ENCODE measurements around the gene SNIP1.
"Not testable (repeated sequence)": the region's sequence is repeated elsewhere in the genome, so short reads cannot be mapped to it uniquely, and the experiment has no call there.

- TF ChIP-seq, protein P1, sequence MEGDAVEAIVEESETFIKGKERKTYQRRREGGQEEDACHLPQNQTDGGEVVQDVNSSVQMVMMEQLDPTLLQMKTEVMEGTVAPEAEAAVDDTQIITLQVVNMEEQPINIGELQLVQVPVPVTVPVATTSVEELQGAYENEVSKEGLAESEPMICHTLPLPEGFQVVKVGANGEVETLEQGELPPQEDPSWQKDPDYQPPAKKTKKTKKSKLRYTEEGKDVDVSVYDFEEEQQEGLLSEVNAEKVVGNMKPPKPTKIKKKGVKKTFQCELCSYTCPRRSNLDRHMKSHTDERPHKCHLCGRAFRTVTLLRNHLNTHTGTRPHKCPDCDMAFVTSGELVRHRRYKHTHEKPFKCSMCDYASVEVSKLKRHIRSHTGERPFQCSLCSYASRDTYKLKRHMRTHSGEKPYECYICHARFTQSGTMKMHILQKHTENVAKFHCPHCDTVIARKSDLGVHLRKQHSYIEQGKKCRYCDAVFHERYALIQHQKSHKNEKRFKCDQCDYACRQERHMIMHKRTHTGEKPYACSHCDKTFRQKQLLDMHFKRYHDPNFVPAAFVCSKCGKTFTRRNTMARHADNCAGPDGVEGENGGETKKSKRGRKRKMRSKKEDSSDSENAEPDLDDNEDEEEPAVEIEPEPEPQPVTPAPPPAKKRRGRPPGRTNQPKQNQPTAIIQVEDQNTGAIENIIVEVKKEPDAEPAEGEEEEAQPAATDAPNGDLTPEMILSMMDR (conservative IDR thresholded peaks at IDR 0.05 in 1 of 2, IDR thresholded peaks at IDR 0.05 in 1 of 2; ENCODE audit: extremely low read depth in 1 of 2, insufficient read depth in 1 of 2, low read depth in 1 of 2, low read length in 2 of 2), result not testable (repeated sequence)
- not testable (repeated sequence) for TF ChIP-seq EZH2 (IDR thresholded peaks at IDR 0.05; ENCODE audit: borderline replicate concordance, low read length)
Measured at GRCh38 chr1:37539154-37539553, 14.9 kb downstream of the SNIP1 start.
